HepG2 (cell line): ENCODE data around the gene ACAP1. TPM values are rescaled to one million over a fixed set of nuclear protein-coding genes. Genes with fewer than 3 reads are reported as not detected.

ENCODE experiments used
- ATAC-seq: fragments of 200-7000 bp; cut with Tn5 transposase; 3 replicates; pipeline ENCODE4 v1.9.1; 2020; ENCODE audit warnings: mild to moderate bottlenecking, moderate library complexity
- BruUV-seq: library from RNA; stranded (reverse); fragments of 400-500 nt; replicated peaks from 2 replicates; lab custom pipeline; 2021; lab: Mats Ljungman, UMichigan
- CTCF ChIA-PET: fragments of 300-600 bp; formaldehyde crosslinking; extraction: SDS; loops from one replicate; lab custom pipeline; 2021; ENCODE audit warnings: low total read pairs, inconsistent platforms, low intra/inter-chr PET ratio; lab: Yijun Ruan, JAX
- POLR2A ChIA-PET: fragments of 350-600 bp; sonication (Branson Sonifier 250); formaldehyde crosslinking; loops from one replicate; lab custom pipeline; 2020; ENCODE audit warnings: antibody characterized with exemption, inconsistent platforms; lab: Yijun Ruan, JAX
- DNase-seq: peaks from one replicate; pipeline ENCODE4 v3.0.0-alpha.2; 2015; ENCODE audit warnings: low spot score
- FAIRE-seq: peaks from 3 replicates; lab custom pipeline; 2011; peaks lifted over from hg19 to GRCh38; lab: Jason Lieb, UNC
- H2AFZ ChIP-seq: one replicate; pipeline ENCODE4 v1.6.1; 2011; ENCODE audit warnings: low read length, inconsistent platforms
- H3K27ac ChIP-seq: fragments of 300-600 bp; 3 replicates; pipeline ENCODE4 v1.8.0; 2011; ENCODE audit warnings: mixed run types, mild to moderate bottlenecking, mixed read lengths, low read length, inconsistent platforms; ENCODE audit not compliant: insufficient read depth; ENCODE audit errors: extremely low read length
- H3K27me3 ChIP-seq, 2 experiments: fragments of 200-600 bp in 1 of 2; 2 replicates in 1 of 2; 3 replicates in 1 of 2; pipeline versions ENCODE4 v1.6.0 to v1.8.0; 2011; ENCODE audit warnings: low read length in 2 of 2, mild to moderate bottlenecking in 2 of 2, moderate library complexity in 2 of 2, inconsistent platforms in 1 of 2; ENCODE audit not compliant: insufficient read depth in 2 of 2, control insufficient read depth in 1 of 2
- H3K36me3 ChIP-seq, 2 experiments: fragments of 200-600 bp in 1 of 2; replicated peaks in 1 of 2; 2 replicates in 1 of 2; 3 replicates in 1 of 2; pipeline versions ENCODE4 v1.5.1 to v1.8.0; 2011; ENCODE audit warnings: low read length in 2 of 2, inconsistent platforms in 1 of 2; ENCODE audit not compliant: insufficient read depth in 2 of 2, control insufficient read depth in 1 of 2
- H3K4me1 ChIP-seq: 2 replicates; pipeline ENCODE4 v1.5.1; 2012; ENCODE audit warnings: low read length, inconsistent platforms; ENCODE audit not compliant: insufficient read depth
- H3K4me2 ChIP-seq: 2 replicates; pipeline ENCODE4 v1.6.0; 2011; ENCODE audit warnings: low read depth, low read length, inconsistent platforms
- H3K4me3 ChIP-seq, 3 experiments: fragments of 200-600 bp in 1 of 3; sonication (generic), shearing (Covaris generic) in 1 of 3; replicated peaks in 1 of 3; 2 replicates each; pipeline ENCODE4 v1.5.1; 2011 to 2016; ENCODE audit warnings: low read length in 3 of 3, inconsistent platforms in 2 of 3, low read depth in 2 of 3, mild to moderate bottlenecking in 2 of 3, control low read depth in 1 of 3, mixed read lengths in 1 of 3; ENCODE audit not compliant: insufficient read depth in 1 of 3
- H3K79me2 ChIP-seq: one replicate; pipeline ENCODE4 v1.6.1; 2011; ENCODE audit warnings: low read length, inconsistent platforms; ENCODE audit not compliant: insufficient read depth
- H3K9ac ChIP-seq: 2 replicates; pipeline ENCODE4 v1.6.0; 2011; ENCODE audit warnings: mild to moderate bottlenecking, low read depth, low read length, inconsistent platforms; ENCODE audit not compliant: insufficient read depth
- H3K9me3 ChIP-seq: 2 replicates; pipeline ENCODE4 v1.5.1; 2012; ENCODE audit warnings: mild to moderate bottlenecking, low read length
- H4K20me1 ChIP-seq: 2 replicates; pipeline ENCODE4 v1.6.0; 2011; ENCODE audit warnings: inconsistent platforms, mild to moderate bottlenecking, low read length, moderate library complexity; ENCODE audit not compliant: insufficient read depth
- RBM22 ChIP-seq: fragments of 200-400 bp; formaldehyde crosslinking; optimal IDR thresholded peaks from 2 replicates; pipeline ENCODE3; 2017; ENCODE audit warnings: mild to moderate bottlenecking, low read length, moderate library complexity
- RFX1 ChIP-seq: fragments of 450-650 bp; IDR thresholded peaks from 2 replicates; pipeline ENCODE4 v1.6.1; 2017
- RFX3 ChIP-seq: IDR thresholded peaks from 2 replicates; pipeline ENCODE4 v1.6.1; 2016; ENCODE audit warnings: missing biosample characterization, missing genetic modification reagents
- WGBS: methylation state at CpG from one replicate; pipeline ENCODE4 v1.1.6; 2017; ENCODE audit warnings: low lambda C conversion rate; 5-methylcytosine and 5-hydroxymethylcytosine counted together
- in situ Hi-C: cut with HindIII; loops from 2 replicates; pipeline ENCODE4 v1.10.0; 2017; ENCODE audit warnings: low pct_unique_long_range_greater_than_20kb; ENCODE audit not compliant: extremely low pct_ligation_motif_present
- intact Hi-C: fragments of 100-400 bp; cut with micrococcal nuclease; formaldehyde crosslinking; loops from one replicate; pipeline ENCODE4 v1.10.0; 2022; ENCODE audit not compliant: unreplicated experiment
- polyA plus RNA-seq, 8 experiments: library from polyadenylated mRNA; depleted of rRNA in 3 of 8; stranded (reverse) in 7 of 8; unstranded in 1 of 8; fragments of >200 nt; fragmentation: Illumina TruSeq in 4 of 8; extraction: Trizol in 4 of 8; gene quantifications; 2 replicates each; pipeline versions ENCODE4 v1.2.1 to v1.2.3, GENCODE V29; 2011 to 2016; ENCODE audit warnings: low read depth in 4 of 8, missing spikeins in 1 of 8, mixed read lengths in 1 of 8; ENCODE audit not compliant: insufficient read depth in 1 of 8
- total RNA-seq, 5 experiments: library from RNA; depleted of rRNA; stranded (reverse); fragments of >200 nt; fragmentation: Illumina TruSeq; extraction: Trizol; gene quantifications; 2 replicates each; pipeline ENCODE4 v1.2.3, GENCODE V29; 2016; ENCODE audit warnings: low read depth in 1 of 5
- TF ChIP-seq, protein P1 (sequence below): sonication (generic); formaldehyde crosslinking; IDR thresholded peaks from 2 replicates; pipeline ENCODE4 v1.4.0; 2020; ENCODE audit warnings: low read depth, missing genetic modification reagents

Gene ACAP1
- total and polyA plus RNA-seq, 2 of the 13 experiments (the other 11 are each of a cell fraction or from before 2014, with no cell fraction given): 1.3 to 2.5 TPM

DNA sequence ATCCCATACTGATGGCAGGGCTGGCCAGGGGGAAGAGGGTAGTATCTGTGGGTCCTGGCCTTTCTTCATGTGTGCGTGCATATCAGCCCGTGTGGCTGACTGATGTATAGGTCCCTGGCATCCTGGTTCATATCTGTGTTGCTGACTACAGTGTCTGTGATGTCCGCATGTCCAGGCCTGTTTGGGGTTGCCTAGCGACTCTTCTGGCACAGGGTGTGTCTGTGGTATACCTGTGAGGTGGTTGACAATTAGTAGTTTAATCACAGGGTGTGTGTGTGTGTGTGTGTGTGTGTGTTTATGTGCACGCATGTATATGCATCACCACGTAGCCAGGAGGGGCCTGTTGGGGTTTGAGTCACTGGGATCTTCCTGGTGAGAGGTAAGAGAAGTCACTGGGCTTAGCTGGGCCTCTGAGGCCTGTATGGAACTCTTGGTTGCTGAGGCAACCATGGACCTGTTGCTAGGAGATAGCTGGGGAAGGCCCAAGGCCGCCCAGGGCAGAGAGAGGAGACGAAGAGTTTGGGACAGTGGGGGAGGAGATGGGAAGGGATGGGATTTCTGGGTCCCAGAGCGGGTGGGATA is 18.0 kb downstream of the ACAP1 start:
- ATAC-seq: no peak
- FAIRE-seq: no peak
- TF ChIP-seq RFX1 (peak; percentile 64; the same call in 1 of the 2 replicates), RFX3 (CRISPR knock-in tag) (peak; percentile 67), RBM22 (peak; percentile 58)
- TF ChIP-seq, protein P1, sequence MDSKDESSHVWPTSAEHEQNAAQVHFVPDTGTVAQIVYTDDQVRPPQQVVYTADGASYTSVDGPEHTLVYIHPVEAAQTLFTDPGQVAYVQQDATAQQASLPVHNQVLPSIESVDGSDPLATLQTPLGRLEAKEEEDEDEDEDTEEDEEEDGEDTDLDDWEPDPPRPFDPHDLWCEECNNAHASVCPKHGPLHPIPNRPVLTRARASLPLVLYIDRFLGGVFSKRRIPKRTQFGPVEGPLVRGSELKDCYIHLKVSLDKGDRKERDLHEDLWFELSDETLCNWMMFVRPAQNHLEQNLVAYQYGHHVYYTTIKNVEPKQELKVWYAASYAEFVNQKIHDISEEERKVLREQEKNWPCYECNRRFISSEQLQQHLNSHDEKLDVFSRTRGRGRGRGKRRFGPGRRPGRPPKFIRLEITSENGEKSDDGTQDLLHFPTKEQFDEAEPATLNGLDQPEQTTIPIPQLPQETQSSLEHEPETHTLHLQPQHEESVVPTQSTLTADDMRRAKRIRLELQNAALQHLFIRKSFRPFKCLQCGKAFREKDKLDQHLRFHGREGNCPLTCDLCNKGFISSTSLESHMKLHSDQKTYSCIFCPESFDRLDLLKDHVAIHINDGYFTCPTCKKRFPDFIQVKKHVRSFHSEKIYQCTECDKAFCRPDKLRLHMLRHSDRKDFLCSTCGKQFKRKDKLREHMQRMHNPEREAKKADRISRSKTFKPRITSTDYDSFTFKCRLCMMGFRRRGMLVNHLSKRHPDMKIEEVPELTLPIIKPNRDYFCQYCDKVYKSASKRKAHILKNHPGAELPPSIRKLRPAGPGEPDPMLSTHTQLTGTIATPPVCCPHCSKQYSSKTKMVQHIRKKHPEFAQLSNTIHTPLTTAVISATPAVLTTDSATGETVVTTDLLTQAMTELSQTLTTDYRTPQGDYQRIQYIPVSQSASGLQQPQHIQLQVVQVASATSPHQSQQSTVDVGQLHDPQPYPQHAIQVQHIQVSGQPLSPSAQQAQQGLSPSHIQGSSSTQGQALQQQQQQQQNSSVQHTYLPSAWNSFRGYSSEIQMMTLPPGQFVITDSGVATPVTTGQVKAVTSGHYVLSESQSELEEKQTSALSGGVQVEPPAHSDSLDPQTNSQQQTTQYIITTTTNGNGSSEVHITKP (CRISPR knock-in tag): no peak
- Histone ChIP-seq H3K27ac (no peak overlapping the region), H3K4me1 (peaks cover 33% of the 10 kb centered on the region), H3K36me3 (no peaks in the 10 kb centered on the region), H3K9me3 (no peaks in the 10 kb centered on the region), H2AFZ (no peak overlapping the region), H3K27me3 (peaks cover 0 to 10% of the 10 kb centered on the region in 2 experiments; a peak in 1 of 5 replicates), H3K9ac (no peak overlapping the region), H3K79me2 (no peaks in the 10 kb centered on the region), H4K20me1 (peaks cover 7% of the 10 kb centered on the region; the same call in 1 of the 2 replicates), H3K4me3 (no peak overlapping the region), H3K4me2 (no peak overlapping the region)
- ChIA-PET CTCF (no interaction called here), POLR2A (interaction anchor here (2.0 to 7.0 kb wide), 3 partner anchors 25 to 131 kb away, joined by 4 to 44 read pairs (median 9); partner anchors contain the start of genes NEURL4, POLR2A and TMEM256)
- in situ Hi-C loops (no loop called here), intact Hi-C loops (loop anchor here (5.0 to 10.0 kb wide), 2 partner anchors 210 to 307 kb away; partner anchors contain the start of gene SENP3)
- no peak for DNase-seq
- whole genome bisulfite sequencing: 36% methylated on average over 8 of the region's 9 CpGs
- BruUV-seq: no TSS peak
